SHP77 (cell line): ENCODE data around the gene NDUFA1.
"Not testable (repeated sequence)": the region's sequence is repeated elsewhere in the genome, so short reads cannot be mapped to it uniquely, and the experiment has no call there.

Experiments used
- DNase-seq, 2 experiments: peaks; one replicate each; lab custom pipeline; 2025; lab: John Stamatoyannopoulos, UW

The NDUFA1 gene

DNA sequence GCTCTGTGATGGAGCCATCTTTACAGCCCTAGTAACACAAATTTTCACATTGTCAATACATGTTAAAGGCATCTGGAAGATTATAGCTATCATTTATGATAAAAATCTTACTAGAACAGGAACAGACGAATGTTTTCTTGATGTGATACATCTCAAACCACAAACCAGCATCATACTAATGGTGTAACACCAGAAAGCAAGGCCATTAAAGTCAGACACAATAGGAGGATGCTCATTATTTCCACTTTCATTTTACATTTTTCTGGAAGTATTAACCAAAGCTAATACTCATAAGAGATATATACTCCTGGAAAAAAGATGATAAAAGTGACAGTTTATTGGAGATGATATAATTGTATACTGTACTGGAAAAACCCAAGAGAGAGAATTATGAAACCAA is 29.3 kb downstream of the NDUFA1 start:
- no peak for DNase-seq

DNA sequence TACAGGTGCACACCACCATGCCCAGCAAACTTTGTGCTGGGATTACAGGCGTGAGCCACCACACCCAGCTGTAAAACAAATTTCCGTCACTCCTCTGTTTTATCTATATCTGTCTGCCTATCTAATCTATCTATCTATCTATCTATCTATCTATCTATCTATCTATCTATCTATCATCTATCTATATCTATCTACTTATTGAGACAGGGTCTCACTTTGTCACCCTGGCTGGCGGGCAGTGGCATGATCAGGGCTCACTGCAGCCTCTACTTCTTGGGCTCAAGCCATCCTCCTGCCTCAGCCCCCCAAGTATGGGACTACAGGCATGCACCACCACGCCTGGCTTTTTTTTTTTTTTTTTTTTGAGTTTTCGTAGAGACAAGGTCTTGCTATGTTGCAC is 44.7 kb downstream of the NDUFA1 start:
- DNase-seq, result no peak

DNA sequence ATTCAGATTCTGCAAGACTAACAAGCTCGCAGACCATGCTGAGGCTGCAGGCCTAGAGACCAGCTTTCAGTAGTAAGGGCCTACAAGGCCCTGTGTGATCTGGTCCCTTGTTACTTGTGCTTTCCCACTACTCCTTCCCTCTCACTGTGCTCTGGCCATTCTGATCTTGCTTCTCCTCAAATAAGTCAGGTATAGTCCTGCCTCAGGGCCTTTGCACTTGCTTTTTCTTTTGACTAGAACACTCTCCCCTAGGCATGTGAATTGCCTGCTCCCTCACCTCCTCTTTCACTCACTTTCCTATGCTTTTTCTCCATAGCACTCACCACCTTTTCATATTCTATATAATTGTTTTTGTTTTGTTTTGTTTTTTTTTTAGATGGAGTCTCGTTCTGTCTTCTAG is 46.2 kb downstream of the NDUFA1 start:
- DNase-seq, result no peak

DNA sequence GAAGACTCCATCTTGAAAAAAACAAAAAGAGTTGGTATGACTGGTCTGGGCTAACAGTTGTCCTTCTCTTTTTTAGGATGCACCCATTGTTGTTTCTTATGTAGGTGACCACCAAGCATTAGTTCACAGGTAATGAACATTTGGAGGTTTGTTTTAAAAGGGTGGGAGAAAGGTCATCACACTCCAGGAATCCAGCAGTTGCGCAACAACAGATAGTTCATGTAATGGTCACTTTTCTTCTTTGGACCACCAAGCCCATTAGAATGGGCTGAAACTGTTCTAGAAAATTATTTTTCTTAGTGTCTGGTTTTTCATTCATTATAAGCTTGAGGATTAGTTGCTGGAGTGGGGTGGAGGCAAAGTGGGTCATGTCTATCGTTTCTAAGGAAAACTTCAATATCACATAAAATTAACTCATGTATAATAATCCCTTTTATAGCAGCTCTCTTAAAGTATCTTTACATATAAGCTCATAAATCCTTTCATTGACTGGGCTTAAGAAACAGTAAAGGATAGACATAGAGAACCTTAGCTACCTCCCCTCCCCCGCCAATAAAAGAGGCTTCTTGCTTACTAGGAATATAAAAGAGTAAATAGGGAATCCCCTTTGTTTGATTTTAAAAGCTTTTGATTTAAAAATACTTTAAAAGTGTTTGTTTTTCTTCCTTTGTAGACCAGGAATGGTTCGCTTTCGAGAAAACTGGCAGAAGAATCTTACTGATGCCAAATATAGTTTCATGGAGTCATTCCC is 48.4 kb downstream of the NDUFA1 start:
- no peak for DNase-seq

DNA sequence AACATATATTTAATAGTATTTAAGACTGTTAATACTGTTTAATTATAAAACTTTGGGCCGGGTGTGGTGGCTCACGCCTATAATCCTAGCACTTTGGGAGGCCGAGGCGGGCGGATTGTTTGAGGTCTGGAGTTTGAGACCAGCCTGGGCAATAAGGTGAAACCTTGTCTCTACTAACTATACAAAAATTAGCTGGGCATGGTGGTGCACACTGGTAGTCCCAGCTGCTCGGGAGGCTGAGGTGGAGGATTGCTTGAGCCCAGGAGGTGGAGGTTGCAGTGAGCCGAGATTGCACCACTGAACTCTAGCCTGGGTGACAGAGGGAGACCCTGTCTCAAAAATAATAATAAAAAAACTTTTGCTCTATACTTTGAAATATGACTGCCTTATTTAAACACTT is 50.8 kb downstream of the NDUFA1 start:
- DNase-seq, result not testable (repeated sequence)
